GOT3 (cell line): ENCODE results near the gene GNG4.
"Not testable (repeated sequence)": the region's sequence is repeated elsewhere in the genome, so short reads cannot be mapped to it uniquely, and the experiment has no call there.

Experiments
- DNase-seq: peaks from one replicate; lab custom pipeline; 2025; ENCODE audit warnings: mixed read lengths; lab: John Stamatoyannopoulos, UW

Gene GNG4

DNA sequence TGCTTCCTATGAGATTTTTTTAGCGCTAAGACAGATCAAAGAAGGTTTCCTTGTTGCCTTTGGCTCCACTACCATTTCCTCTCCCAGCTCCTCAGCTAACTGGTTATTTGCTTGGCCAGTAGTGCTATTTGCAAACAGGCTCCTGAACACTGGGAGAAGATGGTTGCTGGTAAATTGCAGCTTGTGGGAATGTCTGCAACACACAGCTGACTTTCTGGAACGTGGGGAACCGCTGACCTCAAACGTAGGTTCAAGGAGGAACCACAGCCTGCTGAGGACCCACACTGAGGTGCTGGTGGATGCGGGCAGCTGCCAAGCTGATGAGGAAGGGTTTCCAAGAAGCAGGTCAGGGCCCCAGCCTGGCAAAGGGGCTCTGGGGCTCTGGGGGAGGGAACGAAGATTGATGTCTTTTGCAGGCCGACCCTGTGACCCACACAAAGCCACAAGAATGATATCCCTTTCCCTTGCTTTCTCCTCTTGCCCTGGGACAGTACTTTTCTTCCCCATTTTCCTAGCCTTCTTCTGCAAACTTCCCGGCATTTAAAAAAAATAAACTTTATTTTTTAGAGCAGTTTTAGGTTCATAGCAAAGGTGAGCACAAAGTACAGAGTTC, 24.8 kb downstream of the GNG4 start:
- DNase-seq = no peak

DNA sequence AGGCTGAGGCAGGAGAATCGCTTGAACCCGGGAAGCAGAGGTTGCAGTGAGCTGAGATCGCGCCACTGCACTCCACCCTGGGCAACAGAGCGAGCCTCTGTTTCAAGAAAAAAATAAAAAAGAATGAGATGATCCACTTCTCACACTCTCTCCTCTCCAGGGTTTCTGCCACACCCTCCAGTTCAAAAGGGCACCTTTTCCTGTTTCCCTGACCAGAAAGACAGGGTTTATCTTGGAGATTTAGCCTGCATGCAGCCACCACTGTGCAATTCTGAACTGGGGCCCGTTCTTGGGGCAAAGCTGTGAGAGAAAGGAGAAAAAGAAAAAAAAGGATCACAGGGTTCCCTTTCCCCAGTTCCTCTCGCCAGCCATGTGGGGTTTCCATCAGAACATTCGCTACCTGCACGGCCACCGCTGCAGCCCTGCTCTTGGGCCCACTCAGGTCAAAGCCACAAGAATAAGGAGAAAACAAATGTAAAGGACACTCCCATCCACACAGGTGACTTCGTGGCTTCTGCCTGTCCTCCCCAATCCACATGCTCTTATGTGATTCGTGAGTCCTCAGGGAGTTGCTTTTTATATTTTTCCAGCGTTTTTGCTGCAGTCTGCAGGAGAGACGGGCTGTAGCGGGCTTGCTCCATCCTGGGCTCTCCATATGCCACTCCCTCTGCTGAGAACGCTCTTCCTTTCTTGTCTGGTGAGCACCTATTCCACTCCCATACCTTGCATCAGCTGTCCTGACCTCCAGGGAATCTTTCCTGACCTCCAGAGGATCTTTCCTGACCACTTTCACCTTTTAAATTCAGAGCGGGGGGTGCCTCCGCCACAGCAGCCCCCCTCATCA, 26.4 kb downstream of the GNG4 start:
- DNase-seq = no peak

DNA sequence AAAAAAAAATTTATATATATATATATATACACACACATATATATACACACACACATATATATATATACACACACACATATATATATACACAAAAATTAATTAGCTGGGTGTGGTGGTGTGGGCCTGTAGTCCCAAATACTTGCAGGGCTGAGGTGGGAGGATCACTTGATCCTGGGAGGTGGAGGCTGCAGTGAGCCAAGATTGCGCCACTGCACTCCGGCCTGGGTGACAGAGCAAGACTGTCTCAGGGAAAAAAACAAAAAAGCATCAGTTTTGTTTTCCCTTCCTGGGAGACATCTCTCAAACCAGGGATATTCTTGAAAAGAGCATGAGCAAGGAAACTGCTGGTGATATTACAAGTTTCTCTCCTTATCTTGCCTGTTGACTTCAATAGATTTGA, 30.4 kb downstream of the GNG4 start:
- not testable (repeated sequence) for DNase-seq

DNA sequence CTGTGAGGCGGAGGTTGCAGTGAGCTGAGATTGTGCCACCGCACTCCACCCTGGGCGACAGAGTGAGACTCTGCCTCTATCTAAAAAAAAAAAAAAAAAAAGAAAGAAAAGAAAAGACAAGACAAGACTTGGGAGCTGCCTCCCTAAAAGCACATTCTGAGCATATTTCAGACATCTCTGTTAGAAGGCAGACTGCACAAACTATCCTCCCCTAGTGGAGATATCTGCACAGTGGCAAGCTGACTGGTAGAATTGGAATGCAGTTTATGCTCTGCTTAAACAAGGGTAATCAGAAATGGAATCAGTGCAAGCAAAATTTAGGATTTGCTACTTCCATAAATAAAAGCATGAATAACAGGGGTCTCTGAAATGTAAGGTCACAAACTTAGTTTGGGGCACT, 31.8 kb downstream of the GNG4 start:
- no peak for DNase-seq

DNA sequence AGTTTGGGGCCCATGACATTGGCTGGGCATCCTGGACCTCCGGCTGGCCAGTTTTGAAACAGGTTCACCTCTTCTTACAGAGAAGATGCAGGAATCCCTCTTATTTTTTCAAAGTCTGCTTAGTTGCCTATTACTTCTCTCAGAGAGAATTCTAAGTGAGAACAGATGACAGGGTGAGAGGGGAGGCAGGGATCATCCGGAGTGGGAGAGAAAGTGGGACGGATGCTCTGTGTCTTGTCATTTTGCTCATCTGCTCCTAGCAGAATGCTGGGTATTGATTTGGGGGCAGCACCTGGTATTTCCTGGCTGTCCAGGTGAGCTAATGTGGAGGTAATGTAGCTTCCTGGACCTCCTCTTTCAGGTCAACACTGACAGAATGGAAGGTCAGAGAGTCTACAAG, 32.4 kb downstream of the GNG4 start:
- no peak for DNase-seq

DNA sequence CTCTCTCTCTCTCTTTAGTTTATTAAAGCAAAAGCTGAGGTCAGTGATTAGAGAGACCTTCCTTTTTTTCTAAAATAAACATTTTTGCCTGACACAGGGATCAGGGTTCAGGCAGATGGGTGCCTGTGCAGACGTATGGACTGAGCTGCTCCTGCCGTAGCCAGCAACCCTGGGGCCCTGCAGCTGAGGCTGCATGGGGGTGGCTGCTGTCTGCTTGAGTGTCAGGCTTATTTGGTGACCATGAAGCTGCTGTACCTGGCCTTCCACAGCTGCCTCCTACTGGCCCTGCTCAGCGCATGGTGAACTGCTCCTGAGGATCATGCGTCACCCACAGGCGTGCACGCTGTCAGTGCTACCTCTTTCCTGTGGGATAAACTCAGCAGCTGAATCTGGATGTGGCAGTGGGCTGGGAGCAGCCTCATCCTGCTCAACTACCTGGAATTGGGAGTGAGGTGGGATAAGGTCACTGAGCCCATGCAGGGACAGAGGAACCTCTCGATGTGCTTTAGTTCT, 35.1 kb downstream of the GNG4 start:
- DNase-seq = no peak

DNA sequence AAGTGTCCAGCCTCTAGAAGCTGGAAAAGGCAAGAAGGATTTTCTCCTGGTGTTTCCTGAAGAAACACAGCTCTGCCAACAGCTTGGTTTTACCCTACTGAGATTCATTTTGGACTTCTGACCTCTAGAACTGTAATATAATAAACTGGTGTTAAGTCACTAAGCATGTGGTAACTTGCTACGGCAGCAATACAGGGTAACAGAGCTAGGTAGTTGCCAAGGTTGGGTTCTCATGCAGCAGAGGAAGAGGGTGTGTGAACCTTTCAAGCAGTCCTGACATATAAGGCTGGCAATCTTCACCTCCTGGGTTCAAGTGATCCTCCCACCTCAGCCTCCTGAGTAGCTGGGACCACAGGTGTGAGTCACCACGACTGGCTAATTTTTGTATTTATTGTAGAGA, 36.0 kb downstream of the GNG4 start:
- DNase-seq = no peak

DNA sequence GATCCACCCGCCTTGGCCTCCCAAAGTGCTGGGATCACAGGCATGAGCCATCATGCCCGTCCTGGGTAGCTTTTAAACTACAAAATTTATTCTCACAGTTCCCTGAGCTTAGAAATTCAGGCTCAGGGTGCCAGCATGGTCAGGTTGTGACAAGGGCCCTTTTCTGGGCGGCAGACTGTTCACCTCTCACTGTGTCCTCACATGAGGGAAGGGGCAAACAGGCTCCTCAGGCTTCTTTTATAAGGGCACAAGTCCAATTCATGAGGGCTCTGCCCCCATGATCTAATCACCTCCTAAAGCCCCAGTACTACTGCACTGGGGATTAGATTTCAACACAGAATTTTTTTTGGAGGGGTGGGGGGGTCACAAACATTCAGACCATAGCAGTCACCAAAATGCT, 36.8 kb downstream of the GNG4 start:
- DNase-seq = no peak

DNA sequence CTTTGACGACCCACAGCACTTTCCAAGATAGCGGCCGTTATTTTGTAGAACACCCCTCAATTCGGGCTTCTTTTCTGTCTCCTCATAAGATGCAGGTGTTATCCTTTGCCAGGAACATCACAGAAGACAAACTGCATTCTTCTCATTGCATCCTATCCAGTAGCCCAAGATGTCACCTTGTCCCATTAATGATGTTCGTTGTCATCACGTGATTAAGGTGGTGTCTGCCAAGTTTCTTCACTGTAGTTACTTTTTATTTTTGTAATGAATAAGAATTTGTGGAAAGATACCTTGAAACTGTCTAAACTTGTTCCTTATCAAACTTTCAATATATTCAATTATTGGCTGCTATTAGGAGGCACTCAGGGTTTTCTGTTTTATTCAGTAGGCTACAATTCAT, 39.4 kb downstream of the GNG4 start:
- no peak for DNase-seq

DNA sequence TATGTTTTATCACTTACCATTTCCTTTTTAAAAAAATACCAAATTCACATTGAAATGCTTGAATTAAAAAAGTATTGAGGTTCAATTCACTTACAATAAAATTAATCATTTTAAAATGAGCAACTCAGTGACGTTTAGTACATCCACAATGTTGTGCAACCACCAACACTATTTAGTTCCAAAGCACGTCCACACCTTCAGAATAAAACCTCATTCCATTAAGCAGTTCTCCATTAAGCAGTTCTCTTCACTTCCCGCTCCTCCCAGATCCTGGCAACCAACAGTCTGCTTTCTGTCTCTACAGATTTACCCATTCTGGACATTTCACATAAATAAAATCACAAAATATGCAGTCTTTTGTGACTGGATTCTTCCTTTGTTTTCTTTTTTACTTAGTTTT, 41.3 kb downstream of the GNG4 start:
- DNase-seq = no peak

DNA sequence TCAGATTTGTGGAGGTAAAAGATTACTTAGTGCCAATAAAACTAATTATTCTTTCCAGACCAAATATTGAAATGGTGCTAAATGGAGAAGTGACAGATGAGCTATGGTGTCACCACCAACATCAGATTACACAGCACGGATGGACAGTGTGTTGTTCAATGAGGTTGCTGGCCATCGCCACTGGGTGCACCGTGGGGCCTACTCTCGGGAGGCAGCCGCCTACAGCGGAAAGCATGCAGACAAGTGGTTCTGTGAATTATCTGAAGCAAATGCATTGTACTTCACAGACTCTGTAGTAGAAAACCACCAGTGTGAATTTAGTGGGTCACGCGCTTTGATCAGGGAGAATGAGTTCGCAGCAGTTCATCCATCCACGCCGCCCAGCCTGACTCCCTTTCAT, 42.3 kb downstream of the GNG4 start:
- DNase-seq = no peak

DNA sequence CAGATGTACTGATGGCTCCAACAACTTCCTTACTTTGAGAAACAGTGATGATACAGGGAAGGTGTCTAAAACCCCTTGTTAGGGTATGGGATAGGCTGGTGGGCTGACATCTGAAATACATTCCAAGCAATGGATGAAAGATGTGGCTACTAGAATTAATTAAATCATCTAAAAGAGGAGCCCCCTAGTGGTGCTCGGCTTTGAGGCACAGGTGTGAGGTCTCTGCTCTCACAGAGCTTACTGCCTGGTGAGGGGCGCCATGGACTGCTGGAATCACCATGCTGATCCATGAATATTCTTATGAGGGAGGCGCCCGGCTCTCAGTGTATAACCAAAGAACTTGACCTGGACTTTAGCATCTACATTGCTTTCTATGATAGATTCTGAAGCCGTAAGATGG, 48.5 kb downstream of the GNG4 start:
- DNase-seq = no peak

DNA sequence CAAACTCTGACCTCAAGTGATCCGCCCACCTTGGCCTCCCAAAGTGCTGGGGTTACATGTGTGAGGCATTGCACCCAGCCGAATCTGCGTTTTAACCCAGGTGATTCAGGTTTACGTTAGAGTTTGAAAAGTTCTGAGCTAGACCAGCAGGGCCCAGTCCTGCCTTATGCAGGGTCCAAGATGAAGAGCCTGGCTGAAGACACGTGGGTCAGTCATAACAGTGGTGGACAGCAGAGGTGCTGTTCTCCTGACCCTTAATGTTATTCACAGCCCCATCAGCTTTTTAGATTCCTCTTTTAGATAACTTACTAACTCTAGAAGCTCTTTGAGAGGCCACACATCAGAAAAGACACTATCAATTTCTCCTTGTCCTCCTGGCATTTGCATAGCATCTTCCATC, 50.0 kb downstream of the GNG4 start:
- no peak for DNase-seq

DNA sequence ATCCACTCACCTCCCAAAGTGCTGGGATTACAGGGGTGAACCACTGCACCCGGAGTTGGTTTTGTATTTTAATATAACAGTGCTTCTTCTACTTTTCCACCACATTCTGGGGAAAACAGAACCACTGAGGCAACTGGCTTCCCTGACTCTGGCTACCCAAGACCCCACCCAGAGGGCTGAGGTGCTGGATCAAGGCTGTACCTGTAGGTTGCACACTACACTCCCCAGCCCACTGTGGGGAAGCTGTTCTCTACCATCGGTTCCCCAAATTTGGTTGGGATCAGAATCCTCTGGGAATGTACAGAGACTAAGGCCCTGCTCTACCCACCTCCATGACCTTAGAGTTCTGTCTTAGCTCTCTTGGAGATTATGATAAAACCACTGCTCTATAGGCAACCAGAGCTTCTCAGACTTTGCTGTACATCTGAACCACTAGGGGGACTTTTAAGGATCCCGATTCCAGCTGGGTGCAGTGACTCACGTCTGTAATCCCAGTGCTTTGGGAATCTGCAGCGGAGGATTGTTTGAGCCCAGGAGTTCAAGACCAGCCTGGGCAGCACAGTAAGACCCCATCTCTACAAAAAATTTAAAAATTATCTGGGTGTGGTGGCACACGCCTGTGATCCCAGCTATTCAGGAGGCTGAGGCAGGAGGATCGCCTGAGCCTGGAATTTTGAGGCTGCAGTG, 51.6 kb downstream of the GNG4 start:
- DNase-seq = no peak

DNA sequence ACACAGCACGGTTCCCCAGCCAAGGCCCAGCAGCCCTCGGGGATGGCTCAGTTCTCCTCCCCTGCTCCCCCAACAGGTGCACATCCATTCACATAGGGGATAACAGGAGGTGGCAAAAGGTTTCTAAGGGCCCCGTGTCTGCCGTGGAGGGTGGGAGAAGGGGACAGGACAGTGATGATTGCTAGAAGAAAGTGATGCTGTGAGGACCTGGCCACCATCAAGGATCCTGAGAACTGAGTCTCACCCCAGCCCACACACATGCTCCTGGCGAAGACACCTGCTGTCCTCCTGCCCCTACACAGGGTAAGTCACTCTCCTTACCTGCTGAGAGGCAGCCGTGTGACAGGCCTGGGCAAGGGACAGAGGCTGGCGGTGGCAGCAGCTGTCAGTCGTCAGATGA, 54.5 kb downstream of the GNG4 start:
- DNase-seq = no peak

DNA sequence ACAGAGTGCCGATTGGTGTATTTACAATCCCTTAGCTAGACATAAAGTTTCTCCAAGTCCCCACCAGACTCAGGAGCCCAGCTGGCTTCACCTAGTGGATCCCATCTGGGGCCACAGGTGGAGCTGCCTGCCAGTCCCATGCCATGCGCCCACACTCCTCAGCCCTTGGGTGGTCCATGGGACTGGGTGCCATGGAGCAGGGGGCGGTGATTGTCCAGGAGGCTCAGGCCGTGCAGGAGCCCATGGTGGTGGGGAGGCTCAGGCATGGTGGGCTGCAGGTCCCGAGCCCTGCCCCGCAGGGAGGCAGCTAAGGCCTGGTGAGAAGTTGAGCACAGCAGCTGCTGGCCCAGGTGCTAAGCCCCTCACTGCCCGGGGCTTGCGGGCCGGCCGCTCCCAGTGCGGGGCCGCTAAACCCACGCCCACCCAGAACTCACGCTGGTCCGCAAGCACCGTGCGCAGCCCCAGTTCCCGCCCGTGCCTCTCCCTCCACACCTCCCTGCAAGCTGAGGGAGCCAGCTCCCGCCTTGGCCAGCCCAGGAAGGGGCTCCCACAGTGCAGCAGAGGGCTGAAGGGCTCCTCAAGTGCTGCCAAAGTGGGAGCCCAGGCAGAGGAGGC, 55.2 kb downstream of the GNG4 start:
- not testable (repeated sequence) for DNase-seq

DNA sequence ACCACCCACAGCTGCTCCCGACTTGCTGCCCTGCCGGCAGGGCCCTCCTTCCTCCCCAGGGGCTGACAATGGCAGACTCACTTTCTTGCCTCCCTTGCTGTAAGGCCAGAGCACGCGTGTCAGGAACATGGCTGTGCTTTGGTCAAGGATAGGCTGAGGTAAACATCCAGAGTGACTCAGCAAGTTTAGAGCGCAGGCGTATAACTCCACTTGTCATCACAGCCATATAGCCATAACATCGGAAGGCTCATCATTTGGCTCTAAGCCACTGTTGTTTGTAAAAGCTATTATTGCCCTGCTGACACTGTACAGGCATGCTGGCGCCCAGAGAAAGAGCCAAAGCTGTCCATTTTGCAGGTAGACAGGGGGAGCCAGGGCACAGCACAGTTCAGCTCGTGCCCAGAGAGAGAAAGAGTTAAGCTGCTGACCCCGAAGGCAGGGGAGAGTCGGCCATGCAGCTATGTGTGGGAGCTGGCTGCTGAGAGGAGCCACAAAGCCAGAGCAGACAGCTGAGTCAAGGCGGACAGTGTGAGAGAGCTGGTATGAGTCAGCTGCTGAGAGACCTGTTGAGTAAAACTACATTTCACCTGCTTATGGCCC, 60.6 kb downstream of the GNG4 start:
- DNase-seq = no peak

DNA sequence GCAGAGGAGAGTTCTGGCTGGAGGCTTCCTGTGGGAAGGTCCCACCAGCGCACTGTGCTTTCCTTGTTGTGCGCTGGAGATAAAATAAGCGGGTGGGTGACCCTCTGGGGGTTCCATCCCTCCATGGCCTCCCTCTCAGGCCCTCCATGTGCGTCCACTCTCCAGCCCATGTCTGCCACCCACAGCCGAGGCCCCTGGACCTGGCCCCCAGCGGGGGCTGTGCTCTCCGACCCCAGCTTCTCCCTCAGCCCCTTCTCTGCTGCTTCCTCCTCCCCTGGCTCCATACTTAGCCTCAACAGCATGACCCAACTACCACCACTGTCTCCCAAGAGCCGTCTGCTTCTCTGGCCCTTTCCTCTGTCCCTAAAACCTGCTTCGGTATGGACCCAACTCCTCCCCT, 61.4 kb downstream of the GNG4 start:
- no peak for DNase-seq

DNA sequence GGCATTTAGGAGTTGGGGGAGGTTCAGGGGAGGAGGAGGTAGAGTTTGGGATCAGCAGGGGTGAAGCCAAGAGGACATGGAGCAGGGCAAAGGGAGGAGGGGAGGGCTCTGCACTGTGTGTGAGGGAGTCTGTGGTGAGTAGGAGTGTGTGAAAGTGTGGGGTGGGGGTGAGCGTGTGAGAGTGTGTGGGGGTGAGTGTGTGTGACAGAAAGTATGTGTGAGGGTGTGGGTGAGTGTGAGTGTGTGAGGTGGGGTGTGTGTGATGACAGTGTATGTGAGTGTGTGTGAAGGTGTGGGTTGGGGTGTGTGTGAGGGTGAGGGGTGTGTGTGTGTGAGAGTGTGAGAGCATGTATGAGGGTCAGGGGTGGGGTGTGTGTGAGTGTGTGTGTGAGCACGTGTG, 62.6 kb downstream of the GNG4 start:
- DNase-seq = no peak

DNA sequence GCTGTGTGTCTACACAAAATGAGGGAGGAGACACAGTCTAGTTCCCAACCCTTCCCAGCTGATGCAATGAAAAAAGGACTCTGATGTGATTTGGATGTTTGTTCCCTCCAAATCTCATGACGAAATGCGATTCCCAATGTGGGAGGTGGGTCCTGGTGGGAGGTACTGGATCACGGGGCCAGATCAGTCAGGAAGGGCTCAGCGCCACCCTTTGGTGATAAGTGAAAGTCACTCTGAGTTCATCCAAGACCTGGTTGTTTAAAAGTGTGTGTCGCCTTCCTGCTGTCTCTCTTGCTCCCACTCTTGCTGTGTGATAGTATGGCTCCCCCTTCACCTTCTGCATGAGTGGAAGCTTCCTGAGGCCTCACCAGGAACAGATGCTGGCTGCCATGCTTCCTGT, 63.2 kb downstream of the GNG4 start:
- no peak for DNase-seq

DNA sequence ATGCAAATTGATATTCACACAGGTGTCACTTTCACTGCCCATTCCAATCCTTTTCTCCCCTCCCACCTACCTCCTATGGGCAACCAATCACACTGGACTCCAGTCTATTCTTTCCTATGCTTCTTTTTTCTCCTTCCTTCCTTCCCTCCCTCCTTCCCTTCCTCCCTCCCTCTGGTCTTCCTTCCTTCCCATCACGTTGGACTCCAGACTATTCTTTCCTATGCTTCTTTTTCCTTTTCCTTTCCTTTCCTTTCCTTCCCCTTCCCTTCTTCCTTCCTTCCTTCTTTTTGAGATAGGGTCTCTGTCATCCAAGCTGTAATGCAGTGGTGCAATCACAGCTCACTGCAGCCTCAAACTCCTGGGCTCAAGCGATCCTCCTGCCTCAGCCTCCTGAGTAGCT, 64.6 kb downstream of the GNG4 start:
- DNase-seq = no peak

DNA sequence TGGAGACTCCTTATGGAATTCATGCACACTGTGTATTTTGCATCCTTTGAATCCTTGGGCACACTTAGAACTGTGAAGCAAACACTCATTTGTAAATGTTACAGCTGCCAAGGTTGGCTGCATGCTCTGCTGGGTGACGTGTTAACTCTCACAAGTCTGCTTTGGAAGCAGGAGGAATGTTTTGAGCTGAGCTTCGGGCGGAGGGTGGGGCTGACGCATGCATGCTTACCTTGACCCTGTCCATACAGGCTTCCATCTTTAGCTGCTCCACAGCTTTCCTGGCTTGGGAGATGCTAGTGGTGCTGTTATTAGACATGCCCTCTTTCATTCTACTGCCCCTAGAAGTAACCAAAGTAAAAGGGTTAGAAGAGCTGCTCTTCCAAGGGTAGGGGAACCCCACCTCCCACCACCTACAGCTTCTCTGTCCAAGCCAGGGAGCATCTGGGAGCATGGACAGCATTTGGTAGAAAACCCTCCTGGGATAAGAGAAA, 66.0 kb downstream of the GNG4 start:
- DNase-seq = no peak
